CD8-positive, alpha-beta memory T cell (primary cell): ENCODE measurements around the gene LAMB1. TPM values are rescaled to one million over a fixed set of nuclear protein-coding genes. Genes with fewer than 3 reads are reported as not detected.
"Not testable (repeated sequence)": the region's sequence is repeated elsewhere in the genome, so short reads cannot be mapped to it uniquely, and the experiment has no call there.

Source experiments
- CTCF ChIA-PET: fragments of 350-600 bp; sonication (Branson Sonifier 250); formaldehyde crosslinking; loops from one replicate; lab custom pipeline; 2021; ENCODE audit warnings: antibody characterized with exemption; lab: Charles Lee
- POLR2A ChIA-PET: fragments of 350-600 bp; sonication (Branson Sonifier 250); formaldehyde crosslinking; loops from one replicate; lab custom pipeline; 2021; ENCODE audit warnings: antibody characterized with exemption; lab: Charles Lee
- DNase-seq, 5 donors: peaks; one replicate each; pipeline versions ENCODE4 v3.0.0 to v3.0.0-alpha.2; 2020 to 2022; ENCODE audit warnings: mixed read lengths in 1 of 5
- H3K27ac ChIP-seq: one replicate; pipeline ENCODE4 v1.7.0; 2013; ENCODE audit warnings: low read depth, mild to moderate bottlenecking, low read length, moderate library complexity
- H3K27me3 ChIP-seq: 2 replicates; pipeline ENCODE4 v1.7.0; 2013; ENCODE audit warnings: low read length, mild to moderate bottlenecking; ENCODE audit not compliant: insufficient read depth, poor library complexity, severe bottlenecking
- H3K36me3 ChIP-seq: 2 replicates; pipeline ENCODE4 v1.7.0; 2013; ENCODE audit warnings: mild to moderate bottlenecking, low read length, moderate library complexity; ENCODE audit not compliant: insufficient read depth
- H3K4me1 ChIP-seq: 2 replicates; pipeline ENCODE4 v1.7.0; 2013; ENCODE audit warnings: mild to moderate bottlenecking, low read length, moderate library complexity; ENCODE audit not compliant: insufficient read depth
- H3K4me3 ChIP-seq: 2 replicates; pipeline ENCODE4 v1.7.0; 2013; ENCODE audit warnings: mild to moderate bottlenecking, low read length
- H3K9me3 ChIP-seq: 2 replicates; pipeline ENCODE4 v1.7.0; 2013; ENCODE audit warnings: mild to moderate bottlenecking, low read length
- H3K27ac Mint-ChIP-seq, 8 donors: one replicate each; pipeline ENCODE4 v1.8.0; 2020 to 2021; ENCODE audit warnings: mixed read lengths in 8 of 8, mild to moderate bottlenecking in 6 of 8, inconsistent platforms in 3 of 8, moderate library complexity in 3 of 8
- H3K27me3 Mint-ChIP-seq, 2 donors: one replicate each; pipeline ENCODE4 v1.8.0; 2020 to 2021; ENCODE audit warnings: mixed read lengths in 2 of 2, mild to moderate bottlenecking in 1 of 2, moderate library complexity in 1 of 2
- H3K36me3 Mint-ChIP-seq, 3 donors: one replicate each; pipeline ENCODE4 v1.8.0; 2020 to 2021; ENCODE audit warnings: mixed read lengths in 3 of 3, inconsistent platforms in 1 of 3, mild to moderate bottlenecking in 1 of 3
- H3K4me1 Mint-ChIP-seq, 3 donors: one replicate each; pipeline ENCODE4 v1.8.0; 2020 to 2021; ENCODE audit warnings: mixed read lengths in 3 of 3, inconsistent platforms in 1 of 3, mild to moderate bottlenecking in 1 of 3
- H3K4me3 Mint-ChIP-seq, 7 donors: one replicate each; pipeline ENCODE4 v1.8.0; 2020 to 2021; ENCODE audit warnings: mixed read lengths in 7 of 7, mild to moderate bottlenecking in 6 of 7, moderate library complexity in 4 of 7, inconsistent platforms in 2 of 7
- H3K9me3 Mint-ChIP-seq, 5 donors: one replicate each; pipeline ENCODE4 v1.8.0; 2020 to 2022; ENCODE audit warnings: mixed read lengths in 5 of 5, mild to moderate bottlenecking in 3 of 5, moderate library complexity in 2 of 5, inconsistent platforms in 1 of 5
- polyA plus RNA-seq: library from polyadenylated mRNA; unstranded; fragments of 300-500 nt; fragmentation: Illumina TruSeq; gene quantifications from one replicate; pipeline ENCODE4 v1.2.3, GENCODE V29; 2021
- total RNA-seq, 2 experiments: library from RNA; stranded (reverse); gene quantifications; one replicate each; pipeline ENCODE4 v1.2.3, GENCODE V29; 2021

The LAMB1 gene
- total and polyA plus RNA-seq, 3 experiments from 2014 or later = 0.44 TPM; not detected in 2

DNA sequence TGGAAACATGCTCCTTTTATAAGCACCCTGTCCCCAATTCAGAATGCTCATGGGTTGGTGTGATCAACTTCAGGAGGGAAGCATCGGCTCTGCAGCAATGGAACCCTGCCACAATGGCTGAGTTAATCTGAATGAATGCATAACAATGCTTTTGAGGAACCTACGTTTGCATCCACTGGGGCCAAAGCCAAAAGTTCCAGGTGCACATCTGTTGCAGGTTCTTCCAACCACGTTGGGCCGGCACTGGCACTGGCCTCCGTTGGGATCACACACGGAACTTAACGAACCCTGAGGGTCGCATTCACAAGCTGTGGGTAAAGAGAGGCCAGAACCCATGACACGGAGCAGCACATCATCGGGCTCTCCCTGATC lies 43.4 kb downstream of the LAMB1 start:
- H3K36me3 ChIP-seq = no peaks in the 10 kb centered on the region
- Mint-ChIP-seq H3K27me3 (peaks cover 1 to 37% of the 10 kb centered on the region in 2 donors), H3K27ac (no peak overlapping the region), H3K4me1 (no peaks in the 10 kb centered on the region), H3K36me3 (no peaks in the 10 kb centered on the region), H3K9me3 (no peaks in the 10 kb centered on the region), H3K4me3 (no peak overlapping the region)
- ChIA-PET CTCF (no interaction called here), POLR2A (no interaction called here)
- H3K4me1 ChIP-seq = no peaks in the 10 kb centered on the region
- H3K9me3 ChIP-seq = no peaks in the 10 kb centered on the region
- H3K4me3 ChIP-seq = no peak overlapping the region
- no peaks in the 10 kb centered on the region for H3K27me3 ChIP-seq
- no peak for DNase-seq
- H3K27ac ChIP-seq = no peak overlapping the region

DNA sequence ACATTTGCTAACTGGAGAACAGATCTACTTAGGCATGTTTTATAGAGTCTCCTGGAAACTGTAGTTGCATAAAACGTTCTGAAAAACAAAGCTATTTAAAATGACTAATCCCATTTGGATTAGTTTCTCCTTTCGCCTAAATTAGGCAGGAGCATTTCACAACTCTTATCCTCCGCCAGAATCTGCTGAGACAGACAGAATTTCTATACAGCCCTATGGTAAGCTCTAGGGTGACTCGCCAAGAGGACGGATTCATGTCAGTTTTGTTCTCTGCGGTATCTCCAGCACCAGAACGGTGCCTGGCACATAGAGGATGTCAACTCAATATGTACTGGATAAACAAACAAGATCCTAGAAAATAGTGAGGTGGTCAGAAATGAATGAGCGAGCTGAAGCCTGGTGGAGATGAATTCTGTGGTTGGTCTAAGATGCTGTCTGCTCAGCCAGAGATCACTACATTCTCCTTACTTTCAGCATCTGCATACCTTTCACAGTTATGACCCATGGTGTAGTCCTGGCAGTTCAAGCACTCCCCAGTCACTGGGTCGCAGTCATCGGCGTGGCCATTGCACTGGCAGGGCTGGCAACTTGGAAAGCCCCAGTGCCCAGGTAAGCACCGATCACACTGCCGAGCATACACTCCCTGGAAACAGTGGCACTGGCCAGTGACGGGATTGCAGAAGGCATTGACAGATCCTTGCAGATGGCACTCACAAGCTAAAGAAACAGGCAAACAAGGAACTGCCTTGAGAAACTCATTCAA lies 44.0 kb downstream of the LAMB1 start:
- H3K4me3 ChIP-seq = no peak overlapping the region
- no peak overlapping the region for H3K27ac Mint-ChIP-seq
- ChIA-PET POLR2A (no interaction called here), CTCF (no interaction called here)
- DNase-seq = no peak
- H3K4me1 Mint-ChIP-seq = no peaks in the 10 kb centered on the region
- H3K36me3 ChIP-seq = no peaks in the 10 kb centered on the region
- H3K36me3 Mint-ChIP-seq = no peaks in the 10 kb centered on the region
- H3K9me3 ChIP-seq = no peaks in the 10 kb centered on the region
- H3K27me3 ChIP-seq = no peaks in the 10 kb centered on the region
- H3K9me3 Mint-ChIP-seq = no peaks in the 10 kb centered on the region
- H3K27me3 Mint-ChIP-seq = peaks cover 1 to 34% of the 10 kb centered on the region in 2 donors
- no peak overlapping the region for H3K4me3 Mint-ChIP-seq
- H3K27ac ChIP-seq = no peak overlapping the region
- no peaks in the 10 kb centered on the region for H3K4me1 ChIP-seq

DNA sequence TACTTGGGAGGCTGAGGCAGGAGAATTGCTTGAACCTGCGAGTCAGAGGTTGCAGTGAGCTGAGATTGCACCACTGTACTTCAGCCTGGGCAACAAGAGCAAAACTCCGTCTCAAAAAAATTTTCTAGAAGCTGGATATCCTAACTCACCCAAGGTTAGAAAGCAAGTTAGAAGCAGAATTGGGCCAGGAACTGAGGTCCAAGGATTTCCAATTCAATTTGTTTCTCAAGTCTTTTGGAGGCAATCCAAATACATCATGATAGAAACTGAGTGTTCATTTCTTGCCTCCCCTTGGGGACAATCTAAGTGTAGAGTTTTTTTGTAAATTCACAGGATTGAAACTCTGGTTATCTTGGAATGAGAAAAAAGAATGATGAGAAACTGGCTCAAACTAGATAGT lies 45.5 kb downstream of the LAMB1 start:
- Mint-ChIP-seq H3K36me3 (no peaks in the 10 kb centered on the region), H3K4me1 (no peaks in the 10 kb centered on the region), H3K27ac (no peak overlapping the region), H3K4me3 (no peak overlapping the region), H3K27me3 (peaks cover 1 to 45% of the 10 kb centered on the region in 2 donors), H3K9me3 (no peaks in the 10 kb centered on the region)
- DNase-seq = no peak
- ChIA-PET CTCF (no interaction called here), POLR2A (no interaction called here)
- H3K9me3 ChIP-seq = no peaks in the 10 kb centered on the region
- H3K27me3 ChIP-seq = no peaks in the 10 kb centered on the region
- H3K36me3 ChIP-seq = no peaks in the 10 kb centered on the region
- H3K4me3 ChIP-seq = no peak overlapping the region
- no peak overlapping the region for H3K27ac ChIP-seq
- H3K4me1 ChIP-seq = no peaks in the 10 kb centered on the region

DNA sequence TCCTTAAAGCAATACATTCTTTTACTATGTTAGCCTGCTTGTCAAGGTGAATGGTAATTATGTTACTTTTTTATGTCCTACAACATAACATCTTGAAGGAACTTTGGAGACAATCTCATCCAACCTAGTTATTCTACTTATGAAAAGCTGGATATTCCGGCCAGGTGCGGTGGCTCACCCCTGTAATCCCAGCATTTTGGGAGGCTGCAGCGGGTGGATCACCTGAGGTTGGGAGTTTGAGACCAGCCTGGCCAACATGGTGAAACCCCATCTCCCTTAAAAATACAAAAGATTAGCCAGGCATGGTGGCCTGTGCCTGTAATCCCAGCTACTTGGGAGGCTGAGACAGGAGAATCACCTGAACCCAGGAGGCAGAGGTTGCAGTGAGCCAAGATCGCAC lies 46.0 kb downstream of the LAMB1 start:
- H3K36me3 ChIP-seq, POLR2A ChIA-PET: not testable (repeated sequence)

GRCh38 chr7:107955394-107955793 lies 47.6 kb downstream of the LAMB1 start:
- Mint-ChIP-seq H3K4me3 (no peak overlapping the region), H3K36me3 (no peaks in the 10 kb centered on the region), H3K27ac (no peak overlapping the region), H3K27me3 (peaks cover 6 to 48% of the 10 kb centered on the region in 2 donors), H3K9me3 (no peaks in the 10 kb centered on the region), H3K4me1 (no peaks in the 10 kb centered on the region)
- H3K27me3 ChIP-seq = no peaks in the 10 kb centered on the region
- no peaks in the 10 kb centered on the region for H3K36me3 ChIP-seq
- H3K27ac ChIP-seq = no peak overlapping the region
- DNase-seq = no peak
- CTCF ChIA-PET = no interaction called here
- no peaks in the 10 kb centered on the region for H3K9me3 ChIP-seq
- POLR2A ChIA-PET = no interaction called here
- H3K4me1 ChIP-seq = no peaks in the 10 kb centered on the region
- H3K4me3 ChIP-seq = no peak overlapping the region

More for the DNA sequence above, 46.0 kb downstream of the LAMB1 start:
- H3K4me1 Mint-ChIP-seq, CTCF ChIA-PET, H3K4me3 ChIP-seq, H3K27me3 ChIP-seq, H3K4me1 ChIP-seq, H3K4me3 Mint-ChIP-seq, H3K9me3 ChIP-seq, H3K27ac ChIP-seq, H3K9me3 Mint-ChIP-seq, H3K27ac Mint-ChIP-seq, DNase-seq, H3K36me3 Mint-ChIP-seq: not testable (repeated sequence)
- H3K27me3 Mint-ChIP-seq = peaks cover 1 to 43% of the 10 kb centered on the region in 2 donors

DNA sequence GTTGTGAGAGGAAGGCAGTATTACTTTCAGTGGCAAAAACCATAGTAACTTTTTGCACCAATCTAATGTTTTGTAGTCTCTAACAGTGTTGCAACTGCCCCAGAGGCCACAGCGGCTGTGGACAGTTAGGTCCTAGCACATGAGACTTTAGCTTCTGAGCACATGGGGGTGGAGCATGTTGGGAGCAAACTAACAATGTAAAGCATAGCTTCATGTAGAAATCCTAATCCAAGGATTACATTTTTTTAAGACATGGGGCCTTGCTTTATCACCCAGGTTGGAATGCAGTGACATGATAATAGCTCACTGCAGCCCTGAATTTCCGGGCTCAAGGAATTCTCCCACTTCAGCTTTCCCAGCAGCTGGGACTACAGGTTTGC lies 49.0 kb downstream of the LAMB1 start:
- no peak overlapping the region for H3K4me3 Mint-ChIP-seq
- Histone ChIP-seq H3K9me3 (no peaks in the 10 kb centered on the region), H3K27me3 (no peaks in the 10 kb centered on the region), H3K36me3 (no peaks in the 10 kb centered on the region), H3K4me3 (no peak overlapping the region), H3K4me1 (no peaks in the 10 kb centered on the region), H3K27ac (no peak overlapping the region)
- ChIA-PET POLR2A (interaction anchor here (0.6 kb wide), 1 partner anchor 1143 kb away, joined by 3 read pairs; no protein-coding TSS in a partner anchor), CTCF (no interaction called here)
- peaks cover 6 to 43% of the 10 kb centered on the region in 2 donors for H3K27me3 Mint-ChIP-seq
- H3K36me3 Mint-ChIP-seq = no peaks in the 10 kb centered on the region
- no peak overlapping the region for H3K27ac Mint-ChIP-seq
- H3K9me3 Mint-ChIP-seq = no peaks in the 10 kb centered on the region
- H3K4me1 Mint-ChIP-seq = no peaks in the 10 kb centered on the region
- no peak for DNase-seq

DNA sequence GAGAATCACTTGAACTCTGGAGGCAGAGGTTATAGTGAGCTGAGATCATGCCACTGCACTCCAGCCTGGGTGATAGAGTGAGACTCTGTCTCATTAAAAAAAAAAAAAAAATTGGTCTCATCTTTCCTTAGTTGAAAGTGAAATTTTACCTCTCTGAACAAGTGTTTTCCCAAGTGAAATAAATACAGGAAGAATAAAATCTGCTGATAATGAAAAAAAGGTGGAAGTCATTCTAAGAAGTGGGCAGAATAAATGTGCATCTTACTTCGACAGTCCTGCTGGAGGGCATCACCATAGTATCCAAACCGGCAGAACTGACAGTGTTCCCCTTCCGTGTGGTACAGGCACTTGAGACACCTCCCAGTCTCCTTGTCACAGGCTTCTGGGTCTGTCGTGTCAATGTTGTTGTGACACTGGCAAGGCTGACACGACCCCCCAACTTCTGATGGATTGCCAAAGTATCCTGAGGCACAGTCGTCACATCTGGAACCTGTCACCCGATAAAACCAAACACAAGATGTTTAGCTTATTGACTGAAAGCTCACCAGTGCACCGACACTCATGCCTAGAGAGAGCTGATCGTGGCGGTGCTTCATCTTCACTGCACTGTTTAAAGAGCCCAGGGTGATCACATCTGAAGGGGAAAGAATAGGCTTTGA lies 49.6 kb downstream of the LAMB1 start:
- H3K27me3 Mint-ChIP-seq = peaks cover 10 to 41% of the 10 kb centered on the region in 2 donors
- Histone ChIP-seq H3K27ac (no peak overlapping the region), H3K4me3 (no peak overlapping the region), H3K36me3 (no peaks in the 10 kb centered on the region), H3K9me3 (no peaks in the 10 kb centered on the region), H3K27me3 (no peaks in the 10 kb centered on the region), H3K4me1 (no peaks in the 10 kb centered on the region)
- no peak overlapping the region for H3K27ac Mint-ChIP-seq
- no peak for DNase-seq
- no peaks in the 10 kb centered on the region for H3K9me3 Mint-ChIP-seq
- POLR2A ChIA-PET = interaction anchor here (0.6 kb wide), 1 partner anchor 1142 kb away, joined by 3 read pairs; no protein-coding TSS in a partner anchor
- H3K4me1 Mint-ChIP-seq = no peaks in the 10 kb centered on the region
- no peak overlapping the region for H3K4me3 Mint-ChIP-seq
- H3K36me3 Mint-ChIP-seq = no peaks in the 10 kb centered on the region
- CTCF ChIA-PET = no interaction called here

DNA sequence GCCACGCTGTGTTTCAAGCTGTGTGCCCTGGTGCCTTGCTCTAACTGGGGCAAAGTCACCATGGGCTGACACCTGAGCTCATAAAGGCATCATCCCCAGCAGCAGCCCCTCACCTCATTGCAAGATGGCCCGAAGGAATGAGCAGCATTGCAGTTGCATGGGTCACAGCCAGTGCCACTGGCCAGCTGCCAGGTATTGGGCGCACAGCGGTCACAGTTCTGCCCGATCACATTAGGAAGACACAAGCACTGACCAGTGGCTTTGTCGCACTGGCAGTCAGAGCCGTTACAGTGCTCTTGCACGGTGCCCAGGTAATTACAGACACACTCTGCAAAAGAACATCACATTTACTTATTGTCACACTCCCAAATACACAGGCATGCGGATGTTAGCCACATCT lies 51.1 kb downstream of the LAMB1 start:
- H3K4me3 Mint-ChIP-seq = no peak overlapping the region
- POLR2A ChIA-PET = no interaction called here
- no peak overlapping the region for H3K27ac Mint-ChIP-seq

More for the DNA sequence above, 51.1 kb downstream of the LAMB1 start:
- Histone ChIP-seq H3K4me1 (no peaks in the 10 kb centered on the region), H3K9me3 (no peaks in the 10 kb centered on the region), H3K36me3 (no peaks in the 10 kb centered on the region), H3K27me3 (no peaks in the 10 kb centered on the region), H3K4me3 (no peak overlapping the region), H3K27ac (no peak overlapping the region)
- H3K9me3 Mint-ChIP-seq = no peaks in the 10 kb centered on the region
- no peak for DNase-seq
- H3K4me1 Mint-ChIP-seq = no peaks in the 10 kb centered on the region
- H3K36me3 Mint-ChIP-seq = no peaks in the 10 kb centered on the region
- CTCF ChIA-PET = no interaction called here
- peaks cover 11 to 41% of the 10 kb centered on the region in 2 donors for H3K27me3 Mint-ChIP-seq
